ENCODE data around the gene EPS8.

DNA sequence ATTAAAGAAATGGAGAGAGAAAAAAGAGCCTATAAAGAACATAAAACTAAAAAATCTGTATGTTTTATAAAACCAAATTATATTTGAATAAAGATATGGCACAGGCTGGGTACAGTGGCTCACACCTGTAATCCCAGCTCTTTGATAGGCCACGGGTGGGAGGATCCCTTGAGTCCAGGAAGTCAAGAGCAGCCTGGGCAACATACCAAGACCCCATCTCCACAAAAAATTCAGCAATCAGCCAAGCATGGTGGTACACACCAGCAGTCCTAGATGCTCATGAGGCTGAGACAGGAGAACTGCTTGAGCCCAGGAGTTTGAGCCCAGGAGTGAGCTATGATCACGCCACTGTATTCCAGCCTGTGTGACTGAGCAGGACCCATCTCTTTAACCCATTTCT lies 74.9 kb downstream of the EPS8 start:
- TF ChIP-seq, protein P1, sequence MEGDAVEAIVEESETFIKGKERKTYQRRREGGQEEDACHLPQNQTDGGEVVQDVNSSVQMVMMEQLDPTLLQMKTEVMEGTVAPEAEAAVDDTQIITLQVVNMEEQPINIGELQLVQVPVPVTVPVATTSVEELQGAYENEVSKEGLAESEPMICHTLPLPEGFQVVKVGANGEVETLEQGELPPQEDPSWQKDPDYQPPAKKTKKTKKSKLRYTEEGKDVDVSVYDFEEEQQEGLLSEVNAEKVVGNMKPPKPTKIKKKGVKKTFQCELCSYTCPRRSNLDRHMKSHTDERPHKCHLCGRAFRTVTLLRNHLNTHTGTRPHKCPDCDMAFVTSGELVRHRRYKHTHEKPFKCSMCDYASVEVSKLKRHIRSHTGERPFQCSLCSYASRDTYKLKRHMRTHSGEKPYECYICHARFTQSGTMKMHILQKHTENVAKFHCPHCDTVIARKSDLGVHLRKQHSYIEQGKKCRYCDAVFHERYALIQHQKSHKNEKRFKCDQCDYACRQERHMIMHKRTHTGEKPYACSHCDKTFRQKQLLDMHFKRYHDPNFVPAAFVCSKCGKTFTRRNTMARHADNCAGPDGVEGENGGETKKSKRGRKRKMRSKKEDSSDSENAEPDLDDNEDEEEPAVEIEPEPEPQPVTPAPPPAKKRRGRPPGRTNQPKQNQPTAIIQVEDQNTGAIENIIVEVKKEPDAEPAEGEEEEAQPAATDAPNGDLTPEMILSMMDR (IDR thresholded peaks at IDR 0.05): no peak
- TF ChIP-seq, protein P2, sequence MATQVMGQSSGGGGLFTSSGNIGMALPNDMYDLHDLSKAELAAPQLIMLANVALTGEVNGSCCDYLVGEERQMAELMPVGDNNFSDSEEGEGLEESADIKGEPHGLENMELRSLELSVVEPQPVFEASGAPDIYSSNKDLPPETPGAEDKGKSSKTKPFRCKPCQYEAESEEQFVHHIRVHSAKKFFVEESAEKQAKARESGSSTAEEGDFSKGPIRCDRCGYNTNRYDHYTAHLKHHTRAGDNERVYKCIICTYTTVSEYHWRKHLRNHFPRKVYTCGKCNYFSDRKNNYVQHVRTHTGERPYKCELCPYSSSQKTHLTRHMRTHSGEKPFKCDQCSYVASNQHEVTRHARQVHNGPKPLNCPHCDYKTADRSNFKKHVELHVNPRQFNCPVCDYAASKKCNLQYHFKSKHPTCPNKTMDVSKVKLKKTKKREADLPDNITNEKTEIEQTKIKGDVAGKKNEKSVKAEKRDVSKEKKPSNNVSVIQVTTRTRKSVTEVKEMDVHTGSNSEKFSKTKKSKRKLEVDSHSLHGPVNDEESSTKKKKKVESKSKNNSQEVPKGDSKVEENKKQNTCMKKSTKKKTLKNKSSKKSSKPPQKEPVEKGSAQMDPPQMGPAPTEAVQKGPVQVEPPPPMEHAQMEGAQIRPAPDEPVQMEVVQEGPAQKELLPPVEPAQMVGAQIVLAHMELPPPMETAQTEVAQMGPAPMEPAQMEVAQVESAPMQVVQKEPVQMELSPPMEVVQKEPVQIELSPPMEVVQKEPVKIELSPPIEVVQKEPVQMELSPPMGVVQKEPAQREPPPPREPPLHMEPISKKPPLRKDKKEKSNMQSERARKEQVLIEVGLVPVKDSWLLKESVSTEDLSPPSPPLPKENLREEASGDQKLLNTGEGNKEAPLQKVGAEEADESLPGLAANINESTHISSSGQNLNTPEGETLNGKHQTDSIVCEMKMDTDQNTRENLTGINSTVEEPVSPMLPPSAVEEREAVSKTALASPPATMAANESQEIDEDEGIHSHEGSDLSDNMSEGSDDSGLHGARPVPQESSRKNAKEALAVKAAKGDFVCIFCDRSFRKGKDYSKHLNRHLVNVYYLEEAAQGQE (IDR thresholded peaks at IDR 0.05; ENCODE audit: low read depth, low read length): no peak
- TF ChIP-seq, protein P3, sequence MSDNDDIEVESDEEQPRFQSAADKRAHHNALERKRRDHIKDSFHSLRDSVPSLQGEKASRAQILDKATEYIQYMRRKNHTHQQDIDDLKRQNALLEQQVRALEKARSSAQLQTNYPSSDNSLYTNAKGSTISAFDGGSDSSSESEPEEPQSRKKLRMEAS (IDR thresholded peaks at IDR 0.05; ENCODE audit: low read depth): no peak
- no peak for TF ChIP-seq POLR2AphosphoS5 (IDR thresholded peaks at IDR 0.05; ENCODE audit: low read depth, low read length)
- TF ChIP-seq EP300 (IDR thresholded peaks at IDR 0.05; ENCODE audit: borderline replicate concordance in 1 of 2, low read depth in 1 of 2, low read length in 1 of 2): no peak
- TF ChIP-seq, protein P4, sequence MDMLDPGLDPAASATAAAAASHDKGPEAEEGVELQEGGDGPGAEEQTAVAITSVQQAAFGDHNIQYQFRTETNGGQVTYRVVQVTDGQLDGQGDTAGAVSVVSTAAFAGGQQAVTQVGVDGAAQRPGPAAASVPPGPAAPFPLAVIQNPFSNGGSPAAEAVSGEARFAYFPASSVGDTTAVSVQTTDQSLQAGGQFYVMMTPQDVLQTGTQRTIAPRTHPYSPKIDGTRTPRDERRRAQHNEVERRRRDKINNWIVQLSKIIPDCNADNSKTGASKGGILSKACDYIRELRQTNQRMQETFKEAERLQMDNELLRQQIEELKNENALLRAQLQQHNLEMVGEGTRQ (IDR thresholded peaks at IDR 0.05; ENCODE audit: borderline replicate concordance, low read depth, low read length): no peak
- TF ChIP-seq TCF12 (IDR thresholded peaks at IDR 0.05): no peak
- TF ChIP-seq TAF1 (IDR thresholded peaks at IDR 0.05; ENCODE audit: borderline replicate concordance, low read depth, low read length): no peak
- TF ChIP-seq RAD21 (IDR thresholded peaks at IDR 0.05; ENCODE audit: low read length): no peak
- no peak for TF ChIP-seq GABPA (IDR thresholded peaks at IDR 0.05; ENCODE audit: low read depth)
- TF ChIP-seq RCOR1 (IDR thresholded peaks at IDR 0.05; ENCODE audit: low read length): no peak
- no peak for TF ChIP-seq EZH2phosphoT487 (IDR thresholded peaks at IDR 0.05; ENCODE audit: borderline replicate concordance, low read depth)
- TF ChIP-seq JUND (IDR thresholded peaks at IDR 0.05): no peak
- no peak for TF ChIP-seq GATA2 (CRISPR knock-in tag; IDR thresholded peaks at IDR 0.05)

All from SK-N-SH (cell line).